PC-9 (cell line): ENCODE results near the gene CUTA. TPM values are rescaled to one million over a fixed set of nuclear protein-coding genes. Genes with fewer than 3 reads are reported as not detected.

Experiments
- BruUV-seq: library from RNA; stranded (reverse); fragments of 400-500 nt; replicated peaks from 2 replicates; lab custom pipeline; 2021; lab: Mats Ljungman, UMichigan
- CTCF ChIA-PET: fragments of 300-600 bp; sonication (Branson Sonifier 250); formaldehyde crosslinking; loops from one replicate; lab custom pipeline; 2022; ENCODE audit warnings: antibody characterized with exemption; lab: Charles Lee
- POLR2A ChIA-PET: fragments of 300-600 bp; sonication (Branson Sonifier 250); formaldehyde crosslinking; loops from one replicate; lab custom pipeline; 2022; ENCODE audit warnings: antibody characterized with exemption; ENCODE audit not compliant: unreplicated experiment; lab: Charles Lee
- DNase-seq, 2 experiments: peaks; one replicate each; pipeline versions ENCODE4 v3.0.0 to v3.0.0-alpha.2; 2015 to 2022; ENCODE audit warnings: mixed read lengths in 1 of 2
- H2AFZ ChIP-seq: fragments of 200-600 bp; sonication (generic); 2 replicates; pipeline ENCODE4 v1.8.1; 2017; ENCODE audit warnings: antibody characterized with exemption
- H3F3A ChIP-seq: fragments of 200-600 bp; sonication (generic); 2 replicates; pipeline ENCODE4 v1.8.1; 2017; ENCODE audit warnings: antibody characterized with exemption, mild to moderate bottlenecking, low read depth; ENCODE audit not compliant: insufficient read depth
- H3K27ac ChIP-seq: fragments of 200-600 bp; sonication (generic); 2 replicates; pipeline ENCODE4 v1.6.1; 2016; ENCODE audit warnings: mixed run types
- H3K27me3 ChIP-seq: fragments of 200-600 bp; sonication (generic); 2 replicates; pipeline ENCODE4 v1.6.1; 2016; ENCODE audit warnings: low read depth, mixed run types; ENCODE audit not compliant: insufficient read depth
- H3K36me3 ChIP-seq: fragments of 200-600 bp; sonication (generic); 2 replicates; pipeline ENCODE4 v1.6.1; 2016; ENCODE audit warnings: low read depth, mixed run types
- H3K4me1 ChIP-seq: fragments of 200-600 bp; sonication (generic); replicated peaks from 2 replicates; pipeline ENCODE4 v1.6.1; 2016; ENCODE audit warnings: mixed run types; ENCODE audit not compliant: insufficient read depth
- H3K4me2 ChIP-seq: fragments of 200-600 bp; sonication (generic); 2 replicates; pipeline ENCODE4 v1.6.1; 2017; ENCODE audit warnings: mixed run types
- H3K4me3 ChIP-seq: fragments of 200-600 bp; sonication (generic); 2 replicates; pipeline ENCODE4 v1.6.1; 2016; ENCODE audit warnings: mixed run types
- H3K79me2 ChIP-seq: fragments of 200-600 bp; sonication (generic); 2 replicates; pipeline ENCODE4 v1.6.1; 2017; ENCODE audit warnings: low read depth, mixed run types
- H3K9me2 ChIP-seq: fragments of 200-600 bp; sonication (generic); 2 replicates; pipeline ENCODE4 v1.8.1; 2017; ENCODE audit warnings: mild to moderate bottlenecking; ENCODE audit not compliant: insufficient read depth
- H3K9me3 ChIP-seq: fragments of 200-600 bp; sonication (generic); 2 replicates; pipeline ENCODE4 v1.8.1; 2016; ENCODE audit warnings: low read depth; ENCODE audit not compliant: insufficient read depth
- H4K20me1 ChIP-seq: fragments of 200-600 bp; sonication (generic); 2 replicates; pipeline ENCODE4 v1.8.1; 2017; ENCODE audit not compliant: insufficient read depth
- EZH2 ChIP-seq: fragments of 200-600 bp; sonication (generic); IDR thresholded peaks from 2 replicates; pipeline ENCODE4 v1.8.0; 2017; ENCODE audit warnings: antibody characterized with exemption, low read depth
- intact Hi-C: fragments of 100-400 bp; cut with micrococcal nuclease; formaldehyde crosslinking; loops from one replicate; pipeline ENCODE4 v1.10.0; 2022; ENCODE audit not compliant: unreplicated experiment
- total RNA-seq: library from RNA; stranded (reverse); gene quantifications from 2 replicates; pipeline ENCODE4 v1.2.3, GENCODE V29; 2021
- TF ChIP-seq, protein P1 (sequence below): fragments of 200-600 bp; sonication (generic); conservative IDR thresholded peaks from 2 replicates; pipeline ENCODE4 v1.6.1; 2017; ENCODE audit warnings: mixed run types, antibody characterized with exemption, mild to moderate bottlenecking, moderate library complexity

CUTA gene
- total RNA-seq, 1 experiment from 2014 or later: 213 TPM

- no peaks in the 10 kb centered on the region for H4K20me1 ChIP-seq
- H3K9me3 ChIP-seq: no peaks in the 10 kb centered on the region
- TF ChIP-seq EZH2: no peak
- TF ChIP-seq, protein P1, sequence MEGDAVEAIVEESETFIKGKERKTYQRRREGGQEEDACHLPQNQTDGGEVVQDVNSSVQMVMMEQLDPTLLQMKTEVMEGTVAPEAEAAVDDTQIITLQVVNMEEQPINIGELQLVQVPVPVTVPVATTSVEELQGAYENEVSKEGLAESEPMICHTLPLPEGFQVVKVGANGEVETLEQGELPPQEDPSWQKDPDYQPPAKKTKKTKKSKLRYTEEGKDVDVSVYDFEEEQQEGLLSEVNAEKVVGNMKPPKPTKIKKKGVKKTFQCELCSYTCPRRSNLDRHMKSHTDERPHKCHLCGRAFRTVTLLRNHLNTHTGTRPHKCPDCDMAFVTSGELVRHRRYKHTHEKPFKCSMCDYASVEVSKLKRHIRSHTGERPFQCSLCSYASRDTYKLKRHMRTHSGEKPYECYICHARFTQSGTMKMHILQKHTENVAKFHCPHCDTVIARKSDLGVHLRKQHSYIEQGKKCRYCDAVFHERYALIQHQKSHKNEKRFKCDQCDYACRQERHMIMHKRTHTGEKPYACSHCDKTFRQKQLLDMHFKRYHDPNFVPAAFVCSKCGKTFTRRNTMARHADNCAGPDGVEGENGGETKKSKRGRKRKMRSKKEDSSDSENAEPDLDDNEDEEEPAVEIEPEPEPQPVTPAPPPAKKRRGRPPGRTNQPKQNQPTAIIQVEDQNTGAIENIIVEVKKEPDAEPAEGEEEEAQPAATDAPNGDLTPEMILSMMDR: no peak
- no peak overlapping the region for H3K27ac ChIP-seq
- no peak overlapping the region for H3K4me3 ChIP-seq
- no peak for DNase-seq
- ChIA-PET POLR2A (no interaction called here), CTCF (no interaction called here)
- no peaks in the 10 kb centered on the region for H3K79me2 ChIP-seq
- H3K27me3 ChIP-seq: no peaks in the 10 kb centered on the region
- H3K4me1 ChIP-seq: no peaks in the 10 kb centered on the region
- H3K4me2 ChIP-seq: no peak overlapping the region
- H2AFZ ChIP-seq: no peak overlapping the region
- intact Hi-C loops: no loop called here
- peaks cover 9% of the 10 kb centered on the region; the same call in 1 of the 2 replicates for H3F3A ChIP-seq
- no peaks in the 10 kb centered on the region for H3K36me3 ChIP-seq
- BruUV-seq: no TSS peak
- H3K9me2 ChIP-seq: no peaks in the 10 kb centered on the region
Measured at GRCh38 chr6:33433544-33434191, 15.8 kb upstream of the CUTA start.

DNA sequence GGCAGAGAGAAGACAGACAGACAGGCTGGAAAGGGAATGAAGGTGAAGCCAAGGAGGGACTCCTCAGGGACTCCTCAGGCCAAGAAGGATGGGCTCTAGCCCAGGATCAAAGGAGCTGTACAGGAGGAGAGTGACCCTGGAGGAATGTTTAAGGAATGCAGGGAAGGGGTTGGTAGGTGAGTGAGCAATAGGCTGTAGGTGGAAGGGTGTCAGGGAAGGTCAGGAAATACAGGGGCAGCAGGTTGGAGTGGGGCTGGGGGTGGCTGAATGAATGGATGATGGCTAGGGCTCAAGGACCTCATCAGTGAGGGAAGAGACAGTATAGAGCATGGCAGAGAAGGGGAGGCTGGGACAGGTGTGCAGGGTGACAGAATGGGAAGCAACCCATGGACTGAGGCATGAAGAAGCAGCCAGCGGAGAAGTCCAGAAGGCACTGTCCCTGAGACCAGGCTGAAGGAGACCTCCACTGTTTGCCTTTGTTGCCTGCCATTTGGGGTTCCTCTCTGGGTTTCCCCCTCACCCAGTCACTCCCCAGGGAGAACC, 15.2 kb upstream of the CUTA start:
- no peaks in the 10 kb centered on the region for H3K9me2 ChIP-seq
- intact Hi-C loops: no loop called here
- H3K36me3 ChIP-seq: no peaks in the 10 kb centered on the region
- H2AFZ ChIP-seq: no peak overlapping the region
- H3F3A ChIP-seq: peaks cover 14% of the 10 kb centered on the region; the same call in 1 of the 2 replicates
- H3K79me2 ChIP-seq: no peaks in the 10 kb centered on the region
- TF ChIP-seq, protein P1: no peak
- TF ChIP-seq EZH2: no peak
- no TSS peak for BruUV-seq
- H3K4me1 ChIP-seq: no peaks in the 10 kb centered on the region
- no peaks in the 10 kb centered on the region for H3K9me3 ChIP-seq
- no peaks in the 10 kb centered on the region for H3K27me3 ChIP-seq
- H3K4me2 ChIP-seq: no peak overlapping the region
- H3K4me3 ChIP-seq: no peak overlapping the region
- ChIA-PET CTCF (no interaction called here), POLR2A (no interaction called here)
- H3K27ac ChIP-seq: no peak overlapping the region
- H4K20me1 ChIP-seq: no peaks in the 10 kb centered on the region
- DNase-seq: no peak

- no peaks in the 10 kb centered on the region for H3K9me2 ChIP-seq
- H3K36me3 ChIP-seq: no peaks in the 10 kb centered on the region
- no peak overlapping the region for H3K27ac ChIP-seq
- H4K20me1 ChIP-seq: no peaks in the 10 kb centered on the region
- CTCF ChIA-PET: no interaction called here
- H3K27me3 ChIP-seq: no peaks in the 10 kb centered on the region
- no peak overlapping the region for H2AFZ ChIP-seq
- POLR2A ChIA-PET: no interaction called here
- DNase-seq: no peak
- TF ChIP-seq EZH2: no peak
- TF ChIP-seq, protein P1: no peak
- no peaks in the 10 kb centered on the region for H3K79me2 ChIP-seq
- BruUV-seq: no TSS peak
- no peak overlapping the region for H3K4me2 ChIP-seq
- H3K4me1 ChIP-seq: 0 out of 2 replicates have a peak, but pooled peaks cover under 1% of the 10 kb centered on the region
- H3K9me3 ChIP-seq: no peaks in the 10 kb centered on the region
- H3K4me3 ChIP-seq: no peak overlapping the region
- intact Hi-C loops: no loop called here
- peaks cover 14% of the 10 kb centered on the region; the same call in 1 of the 2 replicates for H3F3A ChIP-seq
Measured at GRCh38 chr6:33432546-33432945, 14.6 kb upstream of the CUTA start.
